Mammary epithelial cell (primary cell): ENCODE results near the gene COL1A1.

Experiments
- EZH2 ChIP-seq: IDR thresholded peaks from 2 replicates; pipeline ENCODE4 v1.6.1; 2012; ENCODE audit warnings: low read length, inconsistent platforms, borderline replicate concordance
- TF ChIP-seq, protein P1 (sequence below), 2 donors: IDR thresholded peaks in 1 of 2; conservative IDR thresholded peaks in 1 of 2; 2 replicates each; pipeline ENCODE4 v1.5.1; 2011 to 2012; ENCODE audit warnings: inconsistent platforms in 2 of 2, low read length in 2 of 2, mild to moderate bottlenecking in 2 of 2, control low read depth in 1 of 2, low read depth in 1 of 2; ENCODE audit not compliant: insufficient read depth in 1 of 2; ENCODE audit errors: extremely low read depth in 1 of 2

DNA sequence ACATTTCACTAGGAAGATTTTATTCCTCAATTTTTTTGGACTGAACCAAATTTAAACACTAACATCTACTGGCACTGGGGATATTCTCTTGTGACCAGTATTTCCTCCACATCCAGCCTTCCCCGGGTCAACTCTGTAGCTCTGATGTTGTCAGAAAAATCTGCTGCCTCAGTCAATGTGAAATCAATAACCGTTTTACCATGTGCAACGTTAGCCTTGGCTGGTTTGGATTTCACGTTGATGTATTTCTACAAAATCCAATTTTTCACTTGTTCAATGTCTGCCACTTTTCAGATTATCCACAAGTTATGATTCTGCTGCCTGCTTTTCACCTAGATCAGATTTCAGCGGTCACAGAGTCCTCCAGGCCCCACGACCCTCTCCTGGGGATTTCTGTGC is 28.5 kb downstream of the COL1A1 start:
- TF ChIP-seq, protein P1, sequence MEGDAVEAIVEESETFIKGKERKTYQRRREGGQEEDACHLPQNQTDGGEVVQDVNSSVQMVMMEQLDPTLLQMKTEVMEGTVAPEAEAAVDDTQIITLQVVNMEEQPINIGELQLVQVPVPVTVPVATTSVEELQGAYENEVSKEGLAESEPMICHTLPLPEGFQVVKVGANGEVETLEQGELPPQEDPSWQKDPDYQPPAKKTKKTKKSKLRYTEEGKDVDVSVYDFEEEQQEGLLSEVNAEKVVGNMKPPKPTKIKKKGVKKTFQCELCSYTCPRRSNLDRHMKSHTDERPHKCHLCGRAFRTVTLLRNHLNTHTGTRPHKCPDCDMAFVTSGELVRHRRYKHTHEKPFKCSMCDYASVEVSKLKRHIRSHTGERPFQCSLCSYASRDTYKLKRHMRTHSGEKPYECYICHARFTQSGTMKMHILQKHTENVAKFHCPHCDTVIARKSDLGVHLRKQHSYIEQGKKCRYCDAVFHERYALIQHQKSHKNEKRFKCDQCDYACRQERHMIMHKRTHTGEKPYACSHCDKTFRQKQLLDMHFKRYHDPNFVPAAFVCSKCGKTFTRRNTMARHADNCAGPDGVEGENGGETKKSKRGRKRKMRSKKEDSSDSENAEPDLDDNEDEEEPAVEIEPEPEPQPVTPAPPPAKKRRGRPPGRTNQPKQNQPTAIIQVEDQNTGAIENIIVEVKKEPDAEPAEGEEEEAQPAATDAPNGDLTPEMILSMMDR (conservative IDR thresholded peaks at IDR 0.05 in 1 of 2, IDR thresholded peaks at IDR 0.05 in 1 of 2; ENCODE audit: extremely low read depth in 1 of 2, insufficient read depth in 1 of 2, low read depth in 1 of 2, low read length in 2 of 2) = no peak
- TF ChIP-seq EZH2 = no peak
